CD14-positive monocyte (primary cell): ENCODE data around the gene CASS4. TPM values are rescaled to one million over a fixed set of nuclear protein-coding genes. Genes with fewer than 3 reads are reported as not detected.
A peak's percentile ranks its signal among the peaks of the same experiment; 100 is the strongest.

Source experiments
- DNase-seq, 3 donors: peaks; one replicate each; pipeline ENCODE4 v3.0.0-alpha.2; 2011 to 2022
- H2AFZ ChIP-seq: 2 replicates; pipeline ENCODE4 v1.6.0; 2012; ENCODE audit warnings: mild to moderate bottlenecking, low read depth, low read length, inconsistent platforms; ENCODE audit not compliant: insufficient read depth, poor library complexity, severe bottlenecking
- H3K27ac ChIP-seq, 2 donors: 1 replicate in 1 of 2; 2 replicates in 1 of 2; pipeline ENCODE4 v1.5.1; 2012 to 2013; ENCODE audit warnings: low read length in 2 of 2, control low read depth in 1 of 2, inconsistent platforms in 1 of 2, low read depth in 1 of 2, mild to moderate bottlenecking in 1 of 2
- H3K27me3 ChIP-seq, 2 donors: one replicate each; pipeline versions ENCODE4 v1.6.0 to v1.6.1; 2011 to 2013; ENCODE audit warnings: low read length in 2 of 2; ENCODE audit not compliant: control insufficient read depth in 2 of 2, insufficient read depth in 2 of 2
- H3K36me3 ChIP-seq, 2 donors: replicated peaks in 1 of 2; 1 replicate in 1 of 2; 2 replicates in 1 of 2; pipeline versions ENCODE4 v1.5.1 to v1.6.1; 2012 to 2013; ENCODE audit warnings: low read length in 2 of 2, control low read depth in 1 of 2, inconsistent platforms in 1 of 2, mild to moderate bottlenecking in 1 of 2; ENCODE audit not compliant: insufficient read depth in 2 of 2, control insufficient read depth in 1 of 2
- H3K4me1 ChIP-seq, 2 donors: 1 replicate in 1 of 2; 2 replicates in 1 of 2; pipeline versions ENCODE4 v1.5.1 to v1.6.1; 2012 to 2013; ENCODE audit warnings: low read length in 2 of 2, control low read depth in 1 of 2, inconsistent platforms in 1 of 2, mild to moderate bottlenecking in 1 of 2, moderate library complexity in 1 of 2; ENCODE audit not compliant: insufficient read depth in 2 of 2, control insufficient read depth in 1 of 2
- H3K4me2 ChIP-seq: replicated peaks from 2 replicates; pipeline ENCODE3; 2012; ENCODE audit warnings: low read length, moderate library complexity, mild to moderate bottlenecking; ENCODE audit not compliant: poor library complexity, severe bottlenecking; ENCODE audit errors: extremely low read depth
- H3K4me3 ChIP-seq, 3 experiments: fragments of 200-600 bp in 1 of 3; sonication (generic) in 1 of 3; replicated peaks in 1 of 3; 1 replicate in 2 of 3; 2 replicates in 1 of 3; pipeline ENCODE4 v1.5.1; 2011 to 2013; ENCODE audit warnings: low read length in 3 of 3, mild to moderate bottlenecking in 3 of 3, control low read depth in 2 of 3, low read depth in 2 of 3, inconsistent platforms in 1 of 3, moderate library complexity in 1 of 3
- H3K79me2 ChIP-seq: 2 replicates; pipeline ENCODE4 v1.6.0; 2012; ENCODE audit warnings: mild to moderate bottlenecking, control low read depth, inconsistent platforms, low read length, moderate library complexity; ENCODE audit not compliant: insufficient read depth
- H3K9ac ChIP-seq: 2 replicates; pipeline ENCODE4 v1.6.0; 2017; ENCODE audit warnings: low read length, mild to moderate bottlenecking; ENCODE audit not compliant: insufficient read depth, poor library complexity, severe bottlenecking
- H3K9me3 ChIP-seq, 2 donors: replicated peaks in 1 of 2; 1 replicate in 1 of 2; 2 replicates in 1 of 2; pipeline versions ENCODE4 v1.5.1 to v1.6.1; 2012 to 2013; ENCODE audit warnings: low read length in 2 of 2, control low read depth in 1 of 2; ENCODE audit not compliant: control insufficient read depth in 1 of 2, insufficient read depth in 1 of 2
- H4K20me1 ChIP-seq: 2 replicates; pipeline ENCODE4 v1.6.0; 2012; ENCODE audit warnings: mild to moderate bottlenecking, low read length, control low read depth, moderate library complexity; ENCODE audit not compliant: insufficient read depth
- H3K27ac Mint-ChIP-seq, 7 donors: one replicate each; pipeline ENCODE4 v1.8.0; 2020; ENCODE audit warnings: mild to moderate bottlenecking in 7 of 7, mixed read lengths in 7 of 7, moderate library complexity in 6 of 7, inconsistent platforms in 2 of 7
- H3K27me3 Mint-ChIP-seq, 3 donors: one replicate each; pipeline ENCODE4 v1.8.0; 2021 to 2022; ENCODE audit warnings: low read depth in 3 of 3, mild to moderate bottlenecking in 3 of 3, mixed read lengths in 3 of 3, moderate library complexity in 3 of 3, inconsistent platforms in 1 of 3
- H3K36me3 Mint-ChIP-seq, 2 donors: one replicate each; pipeline ENCODE4 v1.8.0; 2020; ENCODE audit warnings: mixed read lengths in 2 of 2, inconsistent platforms in 1 of 2, mild to moderate bottlenecking in 1 of 2
- H3K4me1 Mint-ChIP-seq: one replicate; pipeline ENCODE4 v1.8.0; 2020; ENCODE audit warnings: mild to moderate bottlenecking, mixed read lengths
- H3K4me3 Mint-ChIP-seq, 2 donors: one replicate each; pipeline ENCODE4 v1.8.0; 2020; ENCODE audit warnings: mild to moderate bottlenecking in 2 of 2, mixed read lengths in 2 of 2, moderate library complexity in 1 of 2
- H3K9me3 Mint-ChIP-seq, 7 donors: one replicate each; pipeline ENCODE4 v1.8.0; 2020 to 2022; ENCODE audit warnings: mixed read lengths in 7 of 7, mild to moderate bottlenecking in 6 of 7, moderate library complexity in 6 of 7, inconsistent platforms in 2 of 7
- WGBS: methylation state at CpG from one replicate; pipeline ENCODE4 v1.1.5; 2013; ENCODE audit warnings: missing lambda C conversion rate; ENCODE audit not compliant: insufficient coverage; 5-methylcytosine and 5-hydroxymethylcytosine counted together
- intact Hi-C, 2 donors: fragments of 100-400 bp; cut with micrococcal nuclease; formaldehyde crosslinking; loops; one replicate each; pipeline versions ENCODE4 v1.15.0 to v1.15.1; 2023
- polyA plus RNA-seq, 3 donors: library from polyadenylated mRNA; depleted of rRNA in 1 of 3; unstranded in 2 of 3; stranded (reverse) in 1 of 3; fragments of 300-500 nt in 2 of 3; fragments of >200 nt in 1 of 3; fragmentation: Illumina TruSeq in 2 of 3; gene quantifications; 1 replicate in 2 of 3; 2 replicates in 1 of 3; pipeline ENCODE4 v1.2.3, GENCODE V29; 2012 to 2021
- TF ChIP-seq, protein P1 (sequence below): fragments of 200-600 bp; IDR thresholded peaks from one replicate; pipeline ENCODE4 v1.8.0; 2022; ENCODE audit warnings: antibody characterized with exemption, mild to moderate bottlenecking

The CASS4 gene
- polyA plus RNA-seq, 3 donors: 1.9 to 7.4 (median 6.1) TPM

DNA sequence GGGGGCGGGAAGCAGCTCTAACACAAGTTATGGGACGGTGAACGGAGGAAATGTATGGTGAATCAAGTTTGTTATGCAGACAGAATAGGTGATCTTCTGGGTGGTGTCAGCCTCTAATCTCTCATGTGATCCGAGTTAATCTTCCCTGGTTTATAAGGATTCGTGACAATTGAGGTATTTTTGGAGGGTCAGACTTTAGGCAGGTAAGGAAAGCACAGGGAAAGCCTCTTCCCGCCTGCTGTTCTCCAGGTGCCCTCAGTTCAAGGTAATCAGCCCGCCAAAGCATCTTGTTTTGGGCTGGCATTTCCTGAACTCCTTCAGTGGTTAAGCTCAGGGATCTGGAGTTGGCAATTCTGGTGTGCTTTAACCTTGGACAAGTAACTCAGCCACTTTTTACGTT lies 18.4 kb upstream of the CASS4 start:
- Histone ChIP-seq H3K9me3 (no peaks in the 10 kb centered on the region), H3K9ac (no peak overlapping the region), H3K79me2 (peaks cover 63% of the 10 kb centered on the region), H3K27ac (no peak overlapping the region), H3K4me1 (peaks cover 19 to 28% of the 10 kb centered on the region in 2 donors), H3K27me3 (no peaks in the 10 kb centered on the region), H3K4me3 (peak overlapping the region in 1 of 3 experiments; percentile 86), H4K20me1 (no peaks in the 10 kb centered on the region), H2AFZ (peak overlapping the region; percentile 84), H3K4me2 (peak overlapping the region; percentile 81), H3K36me3 (peaks cover 36 to 57% of the 10 kb centered on the region in 2 donors)
- Mint-ChIP-seq H3K4me3 (no peak overlapping the region), H3K27me3 (no peaks in the 10 kb centered on the region), H3K9me3 (no peaks in the 10 kb centered on the region), H3K36me3 (peaks cover 48% of the 10 kb centered on the region in 2 donors), H3K4me1 (peaks cover 26% of the 10 kb centered on the region), H3K27ac (peak overlapping the region in 1 of 7 donors; percentile 38)
- DNase-seq: no peak
- TF ChIP-seq, protein P1, sequence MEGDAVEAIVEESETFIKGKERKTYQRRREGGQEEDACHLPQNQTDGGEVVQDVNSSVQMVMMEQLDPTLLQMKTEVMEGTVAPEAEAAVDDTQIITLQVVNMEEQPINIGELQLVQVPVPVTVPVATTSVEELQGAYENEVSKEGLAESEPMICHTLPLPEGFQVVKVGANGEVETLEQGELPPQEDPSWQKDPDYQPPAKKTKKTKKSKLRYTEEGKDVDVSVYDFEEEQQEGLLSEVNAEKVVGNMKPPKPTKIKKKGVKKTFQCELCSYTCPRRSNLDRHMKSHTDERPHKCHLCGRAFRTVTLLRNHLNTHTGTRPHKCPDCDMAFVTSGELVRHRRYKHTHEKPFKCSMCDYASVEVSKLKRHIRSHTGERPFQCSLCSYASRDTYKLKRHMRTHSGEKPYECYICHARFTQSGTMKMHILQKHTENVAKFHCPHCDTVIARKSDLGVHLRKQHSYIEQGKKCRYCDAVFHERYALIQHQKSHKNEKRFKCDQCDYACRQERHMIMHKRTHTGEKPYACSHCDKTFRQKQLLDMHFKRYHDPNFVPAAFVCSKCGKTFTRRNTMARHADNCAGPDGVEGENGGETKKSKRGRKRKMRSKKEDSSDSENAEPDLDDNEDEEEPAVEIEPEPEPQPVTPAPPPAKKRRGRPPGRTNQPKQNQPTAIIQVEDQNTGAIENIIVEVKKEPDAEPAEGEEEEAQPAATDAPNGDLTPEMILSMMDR: no peak
- WGBS: 96% methylated on average over 5 of the region's 8 CpGs
- intact Hi-C loops: loop anchor here (5.0 kb wide), 2 partner anchors 34 to 74 kb away; partner anchors contain the start of gene RTF2 (in 2 of the 2)

- Mint-ChIP-seq H3K27ac (peak overlapping the region in 1 of 7 donors; percentile 12), H3K36me3 (peaks cover 43% of the 10 kb centered on the region in 2 donors), H3K4me1 (peaks cover 21% of the 10 kb centered on the region), H3K4me3 (no peak overlapping the region), H3K27me3 (no peaks in the 10 kb centered on the region), H3K9me3 (no peaks in the 10 kb centered on the region)
- Histone ChIP-seq H3K9ac (no peak overlapping the region), H3K9me3 (no peaks in the 10 kb centered on the region), H3K27ac (no peak overlapping the region), H2AFZ (no peak overlapping the region), H3K4me2 (no peak overlapping the region), H3K36me3 (peaks cover 49 to 55% of the 10 kb centered on the region in 2 donors), H3K79me2 (peaks cover 49% of the 10 kb centered on the region), H4K20me1 (no peaks in the 10 kb centered on the region), H3K27me3 (no peaks in the 10 kb centered on the region), H3K4me3 (no peak overlapping the region), H3K4me1 (peaks cover 19 to 28% of the 10 kb centered on the region in 2 donors)
- intact Hi-C loops: no loop called here
- no peak for DNase-seq
- TF ChIP-seq, protein P1: no peak
- WGBS: 100% methylated on average over 4 of the region's 4 CpGs
Observed at GRCh38 chr20:56395166-56395565, 16.9 kb upstream of the CASS4 start.
